Stimulated activated CD4-positive, alpha-beta T cell treated with anti-CD3 and anti-CD28 coated beads, Interleukin-12 subunit alpha, Interleukin-12 subunit beta, amount 100 ng/mL, for 48 hours (primary cell): Measurements from ENCODE around the gene RIN1.
"Not testable (repeated sequence)": the region's sequence is repeated elsewhere in the genome, so short reads cannot be mapped to it uniquely, and the experiment has no call there.

ENCODE experiments used
- DNase-seq, 3 donors: peaks; one replicate each; pipeline ENCODE4 v3.0.0-alpha.2; 2020; ENCODE audit warnings: low read depth in 2 of 3, low spot score in 1 of 3

Gene RIN1, protein sequence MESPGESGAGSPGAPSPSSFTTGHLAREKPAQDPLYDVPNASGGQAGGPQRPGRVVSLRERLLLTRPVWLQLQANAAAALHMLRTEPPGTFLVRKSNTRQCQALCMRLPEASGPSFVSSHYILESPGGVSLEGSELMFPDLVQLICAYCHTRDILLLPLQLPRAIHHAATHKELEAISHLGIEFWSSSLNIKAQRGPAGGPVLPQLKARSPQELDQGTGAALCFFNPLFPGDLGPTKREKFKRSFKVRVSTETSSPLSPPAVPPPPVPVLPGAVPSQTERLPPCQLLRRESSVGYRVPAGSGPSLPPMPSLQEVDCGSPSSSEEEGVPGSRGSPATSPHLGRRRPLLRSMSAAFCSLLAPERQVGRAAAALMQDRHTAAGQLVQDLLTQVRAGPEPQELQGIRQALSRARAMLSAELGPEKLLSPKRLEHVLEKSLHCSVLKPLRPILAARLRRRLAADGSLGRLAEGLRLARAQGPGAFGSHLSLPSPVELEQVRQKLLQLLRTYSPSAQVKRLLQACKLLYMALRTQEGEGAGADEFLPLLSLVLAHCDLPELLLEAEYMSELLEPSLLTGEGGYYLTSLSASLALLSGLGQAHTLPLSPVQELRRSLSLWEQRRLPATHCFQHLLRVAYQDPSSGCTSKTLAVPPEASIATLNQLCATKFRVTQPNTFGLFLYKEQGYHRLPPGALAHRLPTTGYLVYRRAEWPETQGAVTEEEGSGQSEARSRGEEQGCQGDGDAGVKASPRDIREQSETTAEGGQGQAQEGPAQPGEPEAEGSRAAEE

DNA sequence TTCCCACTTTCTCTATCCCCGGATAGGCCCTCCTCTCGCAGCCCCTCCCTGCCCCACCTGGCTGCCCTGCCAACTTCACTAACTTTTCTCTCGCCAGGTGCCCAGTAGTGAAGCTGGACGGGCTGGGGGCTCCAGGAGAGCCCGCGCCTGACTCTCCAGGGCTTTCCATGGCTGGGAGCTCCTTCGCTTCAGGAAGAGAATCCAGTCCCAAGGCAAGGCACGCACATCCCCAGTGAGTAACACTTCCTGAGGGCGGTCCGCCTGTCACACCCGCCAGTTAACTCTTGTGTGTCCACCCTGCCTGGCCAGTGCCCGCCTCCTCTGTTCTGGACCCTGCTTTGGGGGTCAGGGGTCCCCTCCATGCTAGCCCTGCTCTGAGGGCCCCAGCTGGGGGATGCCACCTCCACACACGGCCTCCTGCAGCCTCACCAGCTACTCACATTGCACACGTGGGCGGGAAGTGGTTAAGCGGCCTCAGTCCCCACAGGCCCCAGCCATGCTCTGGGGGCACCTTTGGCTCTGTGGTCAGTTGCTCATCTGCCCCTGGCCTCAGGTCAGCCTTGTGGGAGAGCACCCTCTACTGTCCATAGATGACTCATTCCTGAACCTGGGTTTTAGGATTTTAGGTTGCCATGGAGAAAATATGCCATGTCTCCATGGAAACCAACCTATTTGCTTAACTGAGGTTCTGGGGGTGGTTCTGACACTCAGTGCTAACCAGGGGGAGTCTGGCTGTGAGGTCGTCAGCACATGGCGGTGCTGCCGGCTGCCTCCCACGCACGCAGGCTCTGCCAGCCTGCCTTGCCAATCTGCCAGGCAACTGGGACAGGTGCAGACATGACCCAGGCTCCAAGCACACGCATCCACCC lies at the start of gene RIN1:
Gene RIN1, minus strand, starts transcription at position 201 of the 869 bp plus-strand sequence. Its CDS starts 32 bp downstream, at position 169.
- peak; percentile 50 to 57 (median 54) for DNase-seq

DNA sequence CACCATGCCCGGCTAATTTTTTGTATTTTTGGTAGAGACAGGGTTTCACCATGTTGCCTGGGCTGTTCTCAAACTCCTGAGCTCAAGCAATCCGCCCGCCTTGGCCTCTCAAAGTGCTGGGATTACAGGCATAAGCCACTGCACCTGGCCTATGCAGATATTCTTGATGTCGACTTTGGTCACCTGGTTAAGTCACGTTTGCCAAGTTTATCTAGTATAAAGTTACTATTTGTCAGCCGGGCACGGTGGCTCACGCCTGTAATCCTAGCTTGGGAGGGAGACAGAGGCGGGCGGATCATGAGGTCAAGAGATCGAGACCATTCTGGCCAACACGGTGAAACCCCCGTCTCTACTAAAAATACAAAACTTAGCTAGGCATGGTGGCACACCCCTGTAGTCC lies 48.1 kb upstream of the RIN1 start:
- not testable (repeated sequence) for DNase-seq

DNA sequence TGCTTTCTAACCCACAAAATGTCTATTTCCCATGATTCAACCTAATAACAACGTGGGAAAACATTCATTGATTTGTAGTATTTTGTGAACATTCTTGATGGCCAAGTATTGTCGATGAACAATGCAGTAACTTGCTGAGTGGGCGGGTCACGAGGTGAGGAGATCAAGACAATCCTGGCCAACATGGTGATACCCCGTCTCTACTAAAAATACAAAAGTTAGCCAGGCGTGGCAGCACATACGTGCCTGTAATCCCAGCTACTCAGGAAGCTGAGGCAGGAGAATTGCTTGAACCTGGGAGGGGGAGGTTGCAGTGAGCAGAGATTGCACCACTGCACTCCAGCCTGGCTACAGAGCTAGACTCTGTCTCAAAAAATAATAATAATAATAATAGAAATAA lies 44.0 kb upstream of the RIN1 start:
- DNase-seq, result not testable (repeated sequence)

DNA sequence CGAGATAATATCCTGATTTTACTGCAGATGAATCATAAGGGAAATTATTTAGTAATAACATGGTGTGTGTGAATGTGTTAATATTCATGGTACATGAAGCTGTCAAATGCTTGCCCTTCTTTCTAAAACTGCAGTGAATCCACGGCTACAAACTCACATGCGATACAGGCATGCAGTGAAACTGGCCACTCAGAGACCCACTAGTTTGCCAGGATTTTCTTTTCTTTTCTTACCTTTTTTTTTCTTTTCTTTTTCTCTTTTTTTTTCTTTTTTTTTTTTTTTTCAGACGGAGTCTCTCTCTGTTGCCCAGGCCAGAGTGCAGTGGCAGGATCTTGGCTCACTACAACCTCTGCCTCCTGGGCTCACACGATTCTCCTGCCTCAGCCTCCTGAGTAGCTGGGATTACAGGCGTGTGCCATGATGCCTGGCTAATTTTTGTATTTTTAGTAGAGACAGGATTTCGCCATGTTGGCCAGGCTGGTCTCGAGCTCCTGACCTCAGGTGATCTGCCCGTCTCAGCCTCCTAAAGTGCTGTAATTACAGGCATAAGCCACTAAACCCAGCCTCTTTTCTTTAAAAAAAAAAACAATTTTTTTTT lies 37.6 kb upstream of the RIN1 start:
- not testable (repeated sequence) for DNase-seq

DNA sequence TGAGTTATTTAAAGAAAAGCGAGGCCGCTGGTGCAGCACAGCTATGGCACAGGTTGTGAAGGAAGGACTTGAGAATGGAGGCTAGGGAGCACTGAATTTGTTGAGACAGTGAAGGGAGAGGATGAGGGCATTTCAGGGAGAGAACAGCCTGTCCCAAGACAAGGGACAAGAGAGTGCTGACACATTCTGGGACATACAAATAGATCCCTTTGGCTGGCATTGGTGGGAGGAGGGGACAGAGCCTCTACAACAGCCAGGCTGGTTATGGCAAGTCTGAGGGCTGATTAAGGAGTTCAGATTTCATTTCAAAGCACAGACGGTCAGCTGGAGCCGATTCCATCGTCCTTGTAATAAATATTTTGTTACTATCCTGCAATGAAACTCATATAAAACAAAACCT lies 37.0 kb upstream of the RIN1 start:
- no peak for DNase-seq

DNA sequence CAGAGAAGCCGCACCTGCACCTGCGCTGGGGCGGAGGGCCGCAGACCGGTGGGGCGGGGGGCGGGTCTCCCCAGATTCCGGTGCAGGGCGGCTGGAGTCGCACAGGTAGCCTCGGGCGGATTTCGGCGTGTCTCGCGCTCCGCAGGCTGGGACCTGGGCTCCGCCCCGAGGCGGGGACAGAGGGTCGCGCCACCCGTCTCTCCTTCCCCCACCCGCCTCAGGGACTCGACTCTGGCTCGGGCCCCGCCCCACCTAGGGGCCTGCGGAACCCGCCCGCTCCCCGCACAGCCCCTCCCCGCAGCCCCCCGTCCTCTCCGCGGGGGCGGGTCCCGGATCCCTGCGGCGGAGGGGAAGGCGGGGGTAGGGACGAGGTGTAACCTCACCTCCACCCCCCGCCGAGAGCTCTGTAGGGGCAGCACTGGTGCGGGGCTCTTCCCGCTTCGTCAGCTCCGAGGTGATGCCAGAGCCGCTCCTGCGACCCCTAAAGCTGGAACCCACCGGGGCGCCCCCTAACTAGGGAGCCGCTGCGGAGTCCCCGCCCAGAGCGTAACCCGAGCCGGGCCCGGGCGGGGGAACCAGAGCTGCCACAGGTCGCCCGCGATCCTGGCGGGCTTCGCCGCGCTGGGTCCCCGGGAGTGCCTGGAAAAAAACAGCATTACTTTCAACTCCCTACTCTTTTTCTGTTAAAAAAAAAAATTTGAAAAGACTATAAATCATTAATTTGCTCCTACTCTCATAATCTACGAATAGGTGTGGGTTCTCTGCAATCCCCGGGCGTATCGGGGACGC lies 35.6 kb upstream of the RIN1 start, which contains the start of gene SLC29A2:
Gene SLC29A2, minus strand, starts transcription at position 134 of the 789 bp plus-strand sequence. CDS start 169 bp downstream, outside the sequence.
- DNase-seq, result peak; percentile 61 to 68 (median 66)

DNA sequence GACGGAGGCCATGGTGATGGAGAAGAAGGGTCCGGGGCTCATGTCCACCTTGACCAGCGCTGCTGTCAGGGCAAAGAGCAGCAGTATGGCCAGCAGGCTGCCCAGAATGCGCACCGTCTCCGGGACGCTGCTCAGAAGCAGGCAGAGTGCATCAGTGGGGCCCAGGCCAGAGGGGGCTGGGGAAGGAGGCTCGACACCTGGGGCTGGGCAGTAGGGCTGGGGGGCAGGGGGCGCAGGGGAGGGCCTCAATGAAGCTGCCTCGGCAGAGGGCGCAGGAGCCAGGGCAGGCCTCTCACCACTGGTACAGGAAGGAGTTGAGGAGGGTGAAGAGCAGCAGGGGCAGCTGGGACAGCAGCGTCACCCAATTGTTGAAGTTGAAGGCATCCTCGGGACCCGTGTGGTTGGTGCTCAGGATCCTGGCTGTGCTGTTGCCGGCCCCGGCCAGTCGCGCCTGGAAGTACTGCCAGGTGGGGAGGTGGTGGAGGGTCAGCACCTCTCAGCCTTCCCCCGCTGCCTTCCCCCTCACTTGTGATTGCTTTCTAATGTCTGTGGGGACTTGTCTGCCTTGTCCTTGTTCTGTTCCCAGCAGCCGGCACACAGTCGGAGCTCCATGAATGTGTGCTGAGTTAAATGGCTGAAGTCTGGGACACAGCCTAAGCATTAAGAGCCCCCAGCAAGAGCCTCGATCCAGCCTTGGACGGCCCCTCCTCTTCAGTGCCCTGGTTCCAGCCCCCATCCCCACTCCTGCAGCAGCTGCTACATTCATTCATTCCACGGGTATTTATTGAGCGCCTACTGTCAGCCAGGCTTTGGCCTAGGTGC lies 33.0 kb upstream of the RIN1 start:
- no peak for DNase-seq

DNA sequence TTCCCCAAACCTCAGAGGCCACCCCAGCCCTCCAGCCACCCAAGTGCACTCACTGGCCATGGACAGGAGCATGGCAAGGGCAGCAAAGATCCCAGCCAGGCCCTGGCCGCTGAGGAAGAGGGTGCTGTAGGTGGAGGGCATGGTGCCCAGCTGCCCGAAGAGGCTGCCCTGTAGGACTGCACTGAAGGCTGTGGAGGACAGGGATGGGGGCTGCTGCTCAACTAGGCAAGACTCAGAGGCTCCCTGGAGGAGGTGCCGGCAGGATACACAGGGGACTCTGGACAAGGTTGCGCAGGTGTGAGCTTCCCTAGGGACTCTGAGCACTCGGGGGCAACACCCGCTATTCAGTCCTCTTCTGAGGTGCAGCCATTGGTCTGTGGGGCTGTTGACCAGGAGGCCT lies 32.2 kb upstream of the RIN1 start:
- no peak for DNase-seq

DNA sequence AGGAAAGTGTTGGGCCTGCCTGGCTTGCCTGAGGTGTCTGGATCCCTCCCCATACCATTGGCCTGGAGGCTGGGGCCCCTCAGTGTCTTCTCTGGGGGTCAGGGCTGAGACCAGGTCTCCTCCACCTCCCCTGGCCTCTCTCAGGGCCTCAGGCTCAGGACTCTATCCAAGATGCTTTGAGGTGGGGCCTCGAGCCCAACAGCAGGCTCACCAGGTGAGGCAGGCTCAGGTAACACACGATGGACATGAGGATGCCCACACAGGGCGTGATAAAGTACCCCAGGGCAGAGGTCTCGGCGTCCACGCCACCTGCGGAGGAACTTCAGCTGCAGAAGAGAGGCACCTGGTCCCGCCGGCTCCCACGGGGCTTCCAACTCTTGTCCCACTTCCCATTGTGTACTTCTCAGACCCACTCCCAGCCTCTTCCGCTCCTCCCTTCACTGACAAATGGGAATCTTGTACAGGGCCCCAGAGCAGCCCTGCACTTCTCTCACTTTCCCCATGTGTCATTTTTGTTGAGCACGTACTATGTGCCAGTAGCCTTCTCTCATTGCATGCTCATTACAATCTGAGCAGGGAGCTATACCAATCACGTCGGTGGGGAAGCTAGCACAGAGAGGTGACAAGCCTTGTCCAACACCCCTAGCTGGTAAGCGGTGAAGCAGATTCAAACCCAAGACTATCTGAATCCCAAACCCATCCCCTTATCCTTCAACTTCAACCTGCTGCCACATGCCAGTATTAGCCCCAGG lies 31.5 kb upstream of the RIN1 start:
- no peak for DNase-seq

DNA sequence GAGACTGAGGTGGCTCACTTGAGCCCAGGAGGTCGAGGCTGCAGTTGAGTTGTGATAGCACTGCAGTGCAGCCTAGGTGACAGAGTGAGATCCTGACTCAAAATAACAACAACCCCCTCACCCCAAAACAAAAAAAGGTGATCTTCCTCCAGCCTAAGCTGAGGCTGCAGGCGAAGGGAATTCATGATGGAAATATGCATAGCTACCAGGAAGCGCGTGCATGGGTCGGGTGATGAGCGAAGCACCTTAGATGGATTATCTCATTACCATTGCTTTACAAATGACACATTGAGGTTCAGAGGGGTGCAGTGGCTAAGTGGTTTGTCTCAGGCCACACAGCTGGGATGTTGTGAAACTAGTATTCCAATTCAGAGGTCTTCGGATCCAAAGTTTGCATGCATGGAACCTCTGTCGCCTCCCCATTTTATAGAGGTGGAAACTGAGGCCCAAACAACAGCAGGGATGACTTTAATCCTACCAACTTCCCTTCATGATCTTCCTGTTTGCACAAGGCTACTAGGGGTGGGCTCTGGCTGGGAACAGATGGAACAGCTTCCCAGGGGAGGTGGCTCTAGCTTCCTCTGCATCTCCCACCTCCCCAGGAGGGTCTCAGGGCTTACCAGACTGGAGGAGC lies 30.7 kb upstream of the RIN1 start:
- DNase-seq, result no peak

DNA sequence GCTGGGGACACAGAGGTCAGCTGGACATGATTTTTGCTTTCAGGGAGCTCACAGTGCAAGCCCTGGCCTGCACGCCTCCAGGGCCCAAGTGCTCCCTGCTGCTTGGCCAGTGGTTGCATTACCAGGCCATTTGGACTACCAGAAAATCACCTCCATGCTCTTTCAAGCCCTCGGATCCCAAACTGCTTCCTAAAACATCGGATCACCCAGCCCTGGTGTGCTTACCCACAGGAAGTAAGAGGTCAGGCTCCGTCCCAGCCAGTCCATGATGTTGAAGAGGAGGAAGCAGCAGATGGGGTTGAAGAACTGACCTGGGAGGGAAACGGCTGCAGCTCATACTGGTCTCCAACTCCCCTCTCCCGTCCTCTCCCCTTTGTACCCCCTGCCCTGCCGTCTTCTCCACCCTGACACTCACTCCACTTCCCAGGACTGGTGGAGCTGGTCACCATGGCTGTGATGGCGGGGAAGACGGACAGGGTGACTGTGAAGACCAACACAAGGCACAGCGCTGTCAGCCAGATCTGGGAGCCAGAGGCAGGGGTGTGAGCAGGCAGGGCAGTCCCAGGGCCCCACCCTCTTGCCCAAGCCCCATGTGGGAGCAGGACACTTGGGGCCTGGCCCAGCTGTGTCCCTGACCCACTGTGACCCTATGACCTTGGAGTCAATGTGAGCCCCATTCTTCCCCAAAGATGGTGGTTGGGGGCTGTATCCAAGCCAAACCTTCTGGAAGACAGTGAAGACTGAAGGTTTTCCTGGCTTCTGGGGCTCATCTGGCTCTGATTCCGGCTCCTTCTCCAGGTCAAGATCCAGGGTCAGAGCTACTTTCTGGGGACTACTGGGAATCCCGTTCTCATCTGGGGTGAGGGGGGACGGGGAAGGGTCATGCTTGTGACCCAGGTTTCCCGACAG lies 29.7 kb upstream of the RIN1 start:
- no peak for DNase-seq

DNA sequence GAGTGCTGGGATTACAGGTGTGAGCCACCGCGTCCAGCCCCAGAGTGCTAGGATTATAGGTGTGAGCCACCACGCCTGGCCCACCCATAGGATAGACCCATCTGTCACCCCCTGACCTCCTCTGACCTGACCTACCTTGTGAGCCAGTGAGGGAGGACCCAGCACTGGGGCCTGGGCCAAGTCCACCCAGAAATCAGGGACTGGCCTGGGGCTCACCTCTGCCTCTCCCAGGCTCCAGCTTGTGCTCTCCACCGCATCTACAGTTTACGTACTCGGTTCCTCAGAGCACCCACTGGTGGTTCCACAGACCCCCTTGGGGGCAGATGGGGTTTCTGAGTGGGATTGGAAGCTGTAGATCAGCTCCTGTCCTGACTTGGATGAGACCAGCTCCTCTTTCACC lies 28.9 kb upstream of the RIN1 start:
- no peak for DNase-seq

DNA sequence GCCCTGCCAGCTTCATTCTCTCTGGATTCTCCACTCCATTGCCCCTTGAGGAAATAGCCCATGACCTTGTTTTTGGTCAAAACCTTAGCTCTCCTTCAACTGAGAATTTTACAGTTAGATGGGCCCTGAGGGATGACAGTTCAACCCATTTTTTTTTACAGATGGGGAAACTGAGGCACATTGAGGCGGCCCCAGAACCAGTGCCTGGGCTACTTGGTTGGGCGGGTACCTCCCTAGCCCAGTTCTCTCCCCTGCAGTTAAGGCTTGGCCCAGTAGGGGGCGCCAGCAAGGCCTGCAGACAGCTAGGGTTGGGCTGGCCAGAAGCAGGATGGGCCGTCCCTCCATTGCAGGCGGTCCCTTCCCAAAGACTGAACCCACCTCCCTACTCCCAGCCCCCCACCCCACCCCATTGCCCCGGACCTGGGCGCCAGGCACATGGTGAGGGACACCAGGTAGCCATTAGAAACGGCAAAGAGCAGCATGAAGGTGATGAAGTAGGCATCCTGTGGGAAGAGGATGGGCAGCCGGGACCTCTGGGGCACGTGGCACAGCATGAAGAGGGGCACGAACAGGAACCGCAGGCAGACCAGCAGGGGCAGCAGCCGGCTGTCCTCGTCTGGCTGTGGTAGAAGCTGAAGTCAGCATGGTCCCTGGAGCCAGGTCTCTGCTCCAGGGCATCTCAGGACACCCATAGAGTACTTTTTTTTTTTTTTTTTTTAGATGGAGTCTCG lies 27.7 kb upstream of the RIN1 start:
- DNase-seq, result peak; percentile 68 to 84 (median 79)

DNA sequence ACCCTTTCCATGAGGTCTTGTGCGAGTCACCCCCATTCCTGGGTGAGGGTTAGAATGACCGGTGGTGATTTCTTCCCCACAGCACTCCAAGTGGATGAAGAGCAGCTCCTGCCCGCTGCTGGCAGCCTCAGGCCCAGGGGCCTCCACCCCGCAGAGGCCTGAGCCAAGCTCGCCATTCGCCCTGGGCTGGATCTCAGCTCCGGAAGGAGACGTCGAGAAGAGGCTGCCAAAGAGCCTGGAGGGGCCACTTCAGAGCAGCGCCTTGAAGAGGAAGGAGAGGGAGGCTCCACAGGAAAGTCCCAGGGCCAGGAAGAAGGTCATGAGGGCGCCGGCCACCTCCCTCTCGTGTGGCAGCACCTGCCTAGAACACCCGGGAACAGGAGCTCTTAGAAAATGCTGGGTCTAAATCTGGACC lies 27.0 kb upstream of the RIN1 start:
- no peak for DNase-seq

DNA sequence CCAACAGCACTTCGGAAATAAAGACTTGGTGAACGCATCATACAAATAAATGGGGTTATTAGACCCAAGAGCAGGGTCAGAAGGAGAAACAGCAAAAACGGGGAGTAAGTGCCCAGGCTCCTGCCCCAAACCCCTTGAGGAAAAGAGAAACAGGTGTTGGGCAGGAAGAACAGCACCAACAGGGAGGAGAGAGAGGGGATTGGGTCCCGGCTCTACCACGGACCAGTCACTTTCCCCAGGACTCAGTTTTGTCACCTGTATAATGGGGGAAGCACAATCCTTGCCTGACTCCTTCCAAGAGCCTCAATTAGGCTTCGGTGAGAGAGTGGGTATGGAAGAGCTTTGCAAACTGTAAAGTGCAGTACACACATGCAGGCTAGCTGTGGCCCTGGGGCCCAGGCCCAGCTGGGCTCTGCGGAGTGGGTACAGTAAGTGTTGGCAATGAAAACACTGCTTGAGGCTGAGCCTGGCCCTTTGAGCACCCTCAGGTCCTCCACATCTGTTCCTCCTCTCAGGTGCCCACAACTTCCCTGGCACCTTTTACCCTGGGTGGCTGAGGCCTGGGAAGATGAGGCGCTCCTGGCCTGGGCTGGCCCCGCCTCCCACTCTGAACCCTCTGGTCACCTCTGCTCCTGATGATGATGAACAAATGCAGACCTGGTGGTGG lies 26.4 kb upstream of the RIN1 start:
- DNase-seq, result no peak

DNA sequence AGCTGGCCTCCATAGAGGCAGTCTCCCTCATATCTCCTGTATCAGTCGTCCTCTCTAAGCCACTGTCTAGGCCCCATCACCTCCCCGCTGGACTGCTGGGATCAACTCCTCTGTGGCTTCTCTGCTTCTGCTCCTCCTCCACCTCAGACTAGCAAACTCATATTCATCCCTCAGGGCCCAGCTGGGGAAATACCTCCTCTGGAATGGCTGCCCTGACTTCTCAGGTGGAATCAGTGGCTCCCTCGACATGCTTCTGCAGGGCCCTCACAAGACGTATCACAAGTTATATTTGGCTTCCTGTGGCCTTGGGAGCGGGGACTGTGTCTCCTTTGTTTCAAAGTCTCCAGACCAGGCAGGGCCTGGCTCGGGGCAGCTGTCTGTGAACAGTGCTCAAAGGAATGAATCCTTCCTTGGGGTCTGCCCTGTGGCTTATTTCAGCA lies 25.3 kb upstream of the RIN1 start:
- no peak for DNase-seq
